C4-2B (cell line): ENCODE data around the gene ZNF76.

ENCODE experiments used
- H3K27ac ChIP-seq: fragments of 450-650 bp; 2 replicates; pipeline ENCODE4 v1.5.1; 2017
- CTCF ChIP-seq: fragments of 450-650 bp; conservative IDR thresholded peaks from 2 replicates; pipeline ENCODE4 v1.5.1; 2017; ENCODE audit warnings: mild to moderate bottlenecking
- ZFX ChIP-seq: fragments of 450-650 bp; IDR thresholded peaks from 2 replicates; pipeline ENCODE4 v1.6.1; 2017

Gene ZNF76

GRCh38 chr6:35259194-35259947 is at the start of gene ZNF76:
TSS of gene ZNF76 (plus strand) at chr6:35259735. CDS start at chr6:35281152, 21,417 bp downstream.
- peak within 1 kb of the TSS; percentile 81 for H3K27ac ChIP-seq
- TF ChIP-seq CTCF (no peak), ZFX (peak; percentile 56; the same call in 1 of the 2 replicates)

GRCh38 chr6:35213298-35213791 is 46.2 kb upstream of the ZNF76 start:
- TF ChIP-seq ZFX (no peak), CTCF (no peak)
- H3K27ac ChIP-seq: no peak overlapping the region

GRCh38 chr6:35213824-35214756 is 45.4 kb upstream of the ZNF76 start, which contains the start of gene SCUBE3:
TSS of gene SCUBE3 (plus strand) at chr6:35213956. CDS start at chr6:35214419, 463 bp downstream.
- no peak within 1 kb of the TSS for H3K27ac ChIP-seq
- TF ChIP-seq CTCF (no peak), ZFX (no peak)

- H3K27ac ChIP-seq: no peak overlapping the region
- no peak for TF ChIP-seq CTCF
- TF ChIP-seq ZFX: no peak
Observed at GRCh38 chr6:35214869-35215664, 44.5 kb upstream of the ZNF76 start.

- TF ChIP-seq CTCF (no peak), ZFX (no peak)
- H3K27ac ChIP-seq: no peak overlapping the region
Observed at GRCh38 chr6:35215665-35216411, 43.7 kb upstream of the ZNF76 start.

GRCh38 chr6:35216412-35216732 is 43.2 kb upstream of the ZNF76 start:
- H3K27ac ChIP-seq: no peak overlapping the region
- TF ChIP-seq CTCF (no peak), ZFX (no peak)
